RWPE2 (cell line): ENCODE results near the gene GLG1.

Source experiments
- ATAC-seq: fragments of 200-7000 bp; cut with Tn5 transposase; 3 replicates; pipeline ENCODE4 v1.9.1; 2021; ENCODE audit warnings: low read depth
- DNase-seq: peaks from one replicate; pipeline ENCODE4 v3.0.0-alpha.2; 2020; ENCODE audit warnings: low spot score
- H3K27ac ChIP-seq: fragments of 450-650 bp; 2 replicates; pipeline ENCODE4 v1.5.1; 2017; ENCODE audit warnings: mild to moderate bottlenecking; ENCODE audit not compliant: poor library complexity, severe bottlenecking
- H3K27me3 ChIP-seq: fragments of 250-450 bp; sonication (Bioruptor Pico); 2 replicates; pipeline ENCODE4 v1.5.1; 2021; ENCODE audit warnings: mild to moderate bottlenecking, moderate library complexity; ENCODE audit not compliant: insufficient read depth, poor library complexity, severe bottlenecking
- H3K36me3 ChIP-seq: fragments of 250-450 bp; sonication (Bioruptor Pico); 2 replicates; pipeline ENCODE4 v1.5.1; 2020; ENCODE audit warnings: low read depth, mild to moderate bottlenecking, moderate library complexity
- H3K4me1 ChIP-seq: fragments of 250-450 bp; sonication (Bioruptor Pico); 2 replicates; pipeline ENCODE4 v1.5.1; 2021; ENCODE audit warnings: mild to moderate bottlenecking, moderate library complexity; ENCODE audit not compliant: insufficient read depth, poor library complexity, severe bottlenecking
- H3K4me3 ChIP-seq: fragments of 250-450 bp; sonication (Bioruptor Pico); 2 replicates; pipeline ENCODE4 v1.5.1; 2021; ENCODE audit warnings: mild to moderate bottlenecking, moderate library complexity; ENCODE audit not compliant: severe bottlenecking
- H3K9me3 ChIP-seq: fragments of 250-450 bp; sonication (Bioruptor Pico); 2 replicates; pipeline ENCODE4 v1.5.1; 2021; ENCODE audit warnings: mild to moderate bottlenecking, moderate library complexity; ENCODE audit not compliant: severe bottlenecking
- CTCF ChIP-seq: fragments of 450-650 bp; IDR thresholded peaks from one replicate; pipeline ENCODE4 v1.5.1; 2017; ENCODE audit warnings: mild to moderate bottlenecking, moderate library complexity; ENCODE audit not compliant: poor library complexity, severe bottlenecking

The GLG1 gene

GRCh38 chr16:74503412-74503811 is 103.5 kb downstream of the GLG1 start:
- DNase-seq = no peak

GRCh38 chr16:74501484-74502478 is 105.1 kb downstream of the GLG1 start:
- Histone ChIP-seq H3K9me3 (no peaks in the 10 kb centered on the region), H3K36me3 (peaks cover 46% of the 10 kb centered on the region), H3K27ac (no peak overlapping the region), H3K4me3 (no peak overlapping the region), H3K27me3 (no peaks in the 10 kb centered on the region), H3K4me1 (no peaks in the 10 kb centered on the region)
- no peak for TF ChIP-seq CTCF
- ATAC-seq = no peak
- no peak for DNase-seq

More at GRCh38 chr16:74503412-74503811, 103.5 kb downstream of the GLG1 start:
- no peak for ATAC-seq
- Histone ChIP-seq H3K4me3 (no peak overlapping the region), H3K9me3 (no peaks in the 10 kb centered on the region), H3K36me3 (peaks cover 48% of the 10 kb centered on the region), H3K27ac (no peak overlapping the region), H3K27me3 (no peaks in the 10 kb centered on the region), H3K4me1 (peaks cover 4% of the 10 kb centered on the region)
- TF ChIP-seq CTCF = no peak

DNA sequence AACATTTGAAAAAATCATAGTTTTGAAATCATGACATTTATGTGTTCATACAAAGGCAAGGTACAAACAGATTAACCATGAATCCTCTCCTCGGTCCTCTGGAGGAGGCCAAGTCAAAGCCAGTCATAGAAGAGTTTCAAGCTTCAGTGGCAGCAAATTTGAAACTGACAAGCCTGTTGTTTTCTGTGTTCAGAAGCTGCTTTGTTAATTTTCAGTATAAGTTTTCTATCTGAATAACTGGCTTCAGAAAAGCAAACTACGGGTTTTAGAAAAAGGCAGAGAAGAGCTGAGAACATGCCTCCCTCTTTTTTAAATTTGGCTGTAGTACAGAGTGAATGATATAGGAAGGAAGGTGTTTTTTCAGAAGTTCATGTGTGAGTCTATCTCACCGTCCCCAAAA is 106.0 kb downstream of the GLG1 start:
- ATAC-seq = no peak
- Histone ChIP-seq H3K36me3 (peaks cover 54% of the 10 kb centered on the region), H3K27ac (no peak overlapping the region), H3K27me3 (no peaks in the 10 kb centered on the region), H3K9me3 (no peaks in the 10 kb centered on the region), H3K4me1 (no peaks in the 10 kb centered on the region), H3K4me3 (no peak overlapping the region)
- DNase-seq = no peak
- no peak for TF ChIP-seq CTCF

GRCh38 chr16:74499114-74499513 is 107.8 kb downstream of the GLG1 start:
- ATAC-seq (no peak), DNase-seq (no peak)
- TF ChIP-seq CTCF = no peak
- Histone ChIP-seq H3K9me3 (no peaks in the 10 kb centered on the region), H3K4me3 (no peak overlapping the region), H3K36me3 (peaks cover 56% of the 10 kb centered on the region), H3K27me3 (no peaks in the 10 kb centered on the region), H3K27ac (no peak overlapping the region), H3K4me1 (no peaks in the 10 kb centered on the region)

DNA sequence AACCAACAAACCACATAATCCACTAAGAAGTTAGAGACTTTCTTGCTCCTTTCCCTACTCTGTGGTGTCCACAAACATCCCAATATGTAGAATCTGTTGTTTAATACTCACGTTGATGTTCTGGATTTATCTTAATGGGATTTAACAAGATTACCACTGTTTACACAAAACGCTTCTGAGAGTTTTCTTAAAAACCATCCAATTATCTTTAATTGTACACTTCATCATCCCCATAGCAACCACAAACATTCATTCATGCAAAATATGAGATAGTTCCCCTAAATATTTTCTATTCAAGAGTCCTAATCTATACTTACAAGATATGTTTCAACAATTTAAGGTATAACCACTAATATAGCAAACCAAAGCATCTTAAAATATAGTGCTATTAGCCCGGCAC is 109.2 kb downstream of the GLG1 start:
- Histone ChIP-seq H3K27me3 (no peaks in the 10 kb centered on the region), H3K4me3 (no peak overlapping the region), H3K9me3 (no peaks in the 10 kb centered on the region), H3K36me3 (peaks cover 56% of the 10 kb centered on the region), H3K27ac (no peak overlapping the region), H3K4me1 (no peaks in the 10 kb centered on the region)
- ATAC-seq (no peak), DNase-seq (no peak)
- TF ChIP-seq CTCF = no peak
